ENCODE results near the gene TSPAN14. TPM values are rescaled to one million over a fixed set of nuclear protein-coding genes. Genes with fewer than 3 reads are reported as not detected.

Gene TSPAN14
- total RNA-seq, 1 experiment from 2014 or later, result not detected

DNA sequence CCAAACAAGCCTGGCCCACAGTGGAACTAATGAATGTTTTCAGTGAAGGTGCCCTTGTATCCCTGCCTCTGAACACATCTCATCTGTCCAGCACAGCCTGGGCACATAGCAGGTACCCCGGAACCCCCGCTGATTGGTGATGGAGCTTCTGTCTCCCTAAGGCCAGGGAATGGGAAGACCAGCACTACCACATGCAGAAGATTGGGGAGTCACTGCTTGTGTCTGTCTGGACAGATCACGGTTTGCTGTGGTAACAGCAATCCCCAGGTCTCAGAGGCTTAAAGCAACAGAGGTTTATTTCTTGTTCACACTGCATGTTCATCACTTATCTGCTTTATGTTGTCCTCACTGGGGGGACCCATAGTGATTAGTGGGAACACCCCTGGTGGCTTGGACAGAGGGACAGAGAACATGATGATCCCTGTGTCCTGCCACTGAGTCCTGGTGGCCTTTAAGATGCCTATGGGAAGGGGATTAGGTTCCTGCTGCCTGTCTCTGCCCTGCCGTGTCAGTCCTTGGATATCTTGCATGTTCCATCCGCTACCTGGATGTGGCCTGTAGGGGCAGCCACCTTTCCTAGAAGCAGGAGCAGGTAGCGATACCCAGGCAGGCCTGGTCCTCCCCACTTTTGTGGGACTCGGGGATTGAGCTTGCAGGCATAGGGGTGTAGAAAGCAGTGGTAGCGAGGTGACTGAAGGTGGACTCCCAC, 3.6 kb downstream of the TSPAN14 start:
- Histone ChIP-seq H4K20me1 (ENCODE audit: low read length) (no peaks in the 10 kb centered on the region), H3K36me3 (ENCODE audit: low read depth, low read length) (no peaks in the 10 kb centered on the region), H3K9me2 (replicated peaks; ENCODE audit: low read length) (no peaks in the 10 kb centered on the region), H3K79me2 (ENCODE audit: low read length) (no peaks in the 10 kb centered on the region), H3K4me3 (ENCODE audit: low read length) (no peak overlapping the region), H3K4me2 (ENCODE audit: low read length) (no peak overlapping the region), H3K4me1 (ENCODE audit: insufficient read depth, low read length) (no peaks in the 10 kb centered on the region), H2AFZ (ENCODE audit: low read length) (no peak overlapping the region), H3K27ac (ENCODE audit: low read length) (no peak overlapping the region), H3K27me3 (ENCODE audit: low read length) (no peaks in the 10 kb centered on the region), H3K9me3 (ENCODE audit: low read length) (no peaks in the 10 kb centered on the region), H3F3A (ENCODE audit: low read length, unreplicated experiment) (no peaks in the 10 kb centered on the region), H3K9ac (ENCODE audit: low read length) (no peak overlapping the region)
- TF ChIP-seq, protein P1, sequence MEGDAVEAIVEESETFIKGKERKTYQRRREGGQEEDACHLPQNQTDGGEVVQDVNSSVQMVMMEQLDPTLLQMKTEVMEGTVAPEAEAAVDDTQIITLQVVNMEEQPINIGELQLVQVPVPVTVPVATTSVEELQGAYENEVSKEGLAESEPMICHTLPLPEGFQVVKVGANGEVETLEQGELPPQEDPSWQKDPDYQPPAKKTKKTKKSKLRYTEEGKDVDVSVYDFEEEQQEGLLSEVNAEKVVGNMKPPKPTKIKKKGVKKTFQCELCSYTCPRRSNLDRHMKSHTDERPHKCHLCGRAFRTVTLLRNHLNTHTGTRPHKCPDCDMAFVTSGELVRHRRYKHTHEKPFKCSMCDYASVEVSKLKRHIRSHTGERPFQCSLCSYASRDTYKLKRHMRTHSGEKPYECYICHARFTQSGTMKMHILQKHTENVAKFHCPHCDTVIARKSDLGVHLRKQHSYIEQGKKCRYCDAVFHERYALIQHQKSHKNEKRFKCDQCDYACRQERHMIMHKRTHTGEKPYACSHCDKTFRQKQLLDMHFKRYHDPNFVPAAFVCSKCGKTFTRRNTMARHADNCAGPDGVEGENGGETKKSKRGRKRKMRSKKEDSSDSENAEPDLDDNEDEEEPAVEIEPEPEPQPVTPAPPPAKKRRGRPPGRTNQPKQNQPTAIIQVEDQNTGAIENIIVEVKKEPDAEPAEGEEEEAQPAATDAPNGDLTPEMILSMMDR (conservative IDR thresholded peaks at IDR 0.05; ENCODE audit: low read depth, low read length), result no peak
- no peak for TF ChIP-seq EZH2phosphoT487 (IDR thresholded peaks at IDR 0.05; ENCODE audit: borderline replicate concordance, low read length)
- TF ChIP-seq EZH2 (IDR thresholded peaks at IDR 0.05; ENCODE audit: low read length, unreplicated experiment), result no peak
- CTCF ChIA-PET, result no interaction called here
- POLR2A ChIA-PET (ENCODE audit: unreplicated experiment), result no interaction called here
- DNase-seq, result no peak
- no TSS peak for BruUV-seq (replicated peaks)
- no peak for ATAC-seq
- intact Hi-C loops (cut with micrococcal nuclease), result no loop called here

DNA sequence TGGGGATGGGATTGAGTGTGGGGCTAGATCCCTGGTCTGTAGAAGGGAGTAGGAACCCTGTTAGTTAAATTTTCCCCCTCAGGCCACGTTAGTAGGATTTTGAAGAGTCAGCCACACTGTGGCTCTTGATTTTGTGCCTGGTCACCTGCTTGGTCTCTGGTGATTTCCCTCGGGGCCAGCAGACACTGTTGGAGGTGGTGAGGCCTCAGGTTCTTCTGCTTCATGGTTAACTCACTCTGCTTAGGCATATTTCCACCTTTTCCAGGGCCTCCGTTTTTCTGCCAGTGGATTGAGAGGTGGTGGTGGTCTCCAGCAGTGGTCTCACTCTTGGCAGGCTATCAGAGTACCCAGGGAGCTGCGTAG, 4.1 kb downstream of the TSPAN14 start:
- Histone ChIP-seq H3K27me3 (ENCODE audit: low read length) (no peaks in the 10 kb centered on the region), H3K4me1 (ENCODE audit: insufficient read depth, low read length) (no peaks in the 10 kb centered on the region), H3K9me3 (ENCODE audit: low read length) (no peaks in the 10 kb centered on the region), H3K4me3 (ENCODE audit: low read length) (no peak overlapping the region), H3K4me2 (ENCODE audit: low read length) (no peak overlapping the region), H3F3A (ENCODE audit: low read length, unreplicated experiment) (no peaks in the 10 kb centered on the region), H3K27ac (ENCODE audit: low read length) (no peak overlapping the region), H3K9ac (ENCODE audit: low read length) (no peak overlapping the region), H3K36me3 (ENCODE audit: low read depth, low read length) (no peaks in the 10 kb centered on the region), H4K20me1 (ENCODE audit: low read length) (no peaks in the 10 kb centered on the region), H3K79me2 (ENCODE audit: low read length) (no peaks in the 10 kb centered on the region), H2AFZ (ENCODE audit: low read length) (no peak overlapping the region), H3K9me2 (replicated peaks; ENCODE audit: low read length) (no peaks in the 10 kb centered on the region)
- no peak for ATAC-seq
- no TSS peak for BruUV-seq (replicated peaks)
- TF ChIP-seq EZH2phosphoT487 (IDR thresholded peaks at IDR 0.05; ENCODE audit: borderline replicate concordance, low read length) (no peak), EZH2 (IDR thresholded peaks at IDR 0.05; ENCODE audit: low read length, unreplicated experiment) (no peak)
- TF ChIP-seq, protein P1 (conservative IDR thresholded peaks at IDR 0.05; ENCODE audit: low read depth, low read length), result no peak
- ChIA-PET CTCF (no interaction called here), POLR2A (ENCODE audit: unreplicated experiment) (no interaction called here)
- intact Hi-C loops (cut with micrococcal nuclease), result no loop called here
- no peak for DNase-seq

DNA sequence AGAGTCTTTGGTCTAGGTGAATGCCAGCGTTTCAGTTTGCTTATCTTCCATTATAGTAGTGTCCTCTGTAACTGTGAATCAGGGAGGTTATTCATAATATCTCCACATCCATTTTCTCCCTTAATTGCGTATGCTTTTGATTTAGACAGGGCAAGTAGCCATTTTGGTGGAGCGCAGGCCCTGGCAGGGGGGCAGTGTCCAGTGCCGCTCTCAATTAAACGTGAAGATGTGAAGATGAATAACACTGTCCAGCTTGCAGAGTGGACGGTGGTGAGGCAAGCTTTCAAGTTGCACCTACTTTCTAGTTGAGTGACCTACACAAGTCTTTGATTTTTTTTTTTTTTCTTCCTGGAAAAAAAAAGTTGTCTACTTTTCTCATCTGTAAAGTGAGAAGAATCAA, 4.5 kb downstream of the TSPAN14 start:
- Histone ChIP-seq H3K9me2 (replicated peaks; ENCODE audit: low read length) (no peaks in the 10 kb centered on the region), H3F3A (ENCODE audit: low read length, unreplicated experiment) (no peaks in the 10 kb centered on the region), H3K27ac (ENCODE audit: low read length) (no peak overlapping the region), H3K4me1 (ENCODE audit: insufficient read depth, low read length) (no peaks in the 10 kb centered on the region), H3K4me2 (ENCODE audit: low read length) (no peak overlapping the region), H3K4me3 (ENCODE audit: low read length) (no peak overlapping the region), H2AFZ (ENCODE audit: low read length) (no peak overlapping the region), H4K20me1 (ENCODE audit: low read length) (no peaks in the 10 kb centered on the region), H3K79me2 (ENCODE audit: low read length) (no peaks in the 10 kb centered on the region), H3K27me3 (ENCODE audit: low read length) (no peaks in the 10 kb centered on the region), H3K9ac (ENCODE audit: low read length) (no peak overlapping the region), H3K9me3 (ENCODE audit: low read length) (no peaks in the 10 kb centered on the region), H3K36me3 (ENCODE audit: low read depth, low read length) (no peaks in the 10 kb centered on the region)
- intact Hi-C loops (cut with micrococcal nuclease), result no loop called here
- ChIA-PET POLR2A (ENCODE audit: unreplicated experiment) (no interaction called here), CTCF (no interaction called here)
- no TSS peak for BruUV-seq (replicated peaks)
- TF ChIP-seq, protein P1 (conservative IDR thresholded peaks at IDR 0.05; ENCODE audit: low read depth, low read length), result no peak
- ATAC-seq (no peak), DNase-seq (no peak)

All from PC-3 (cell line).